Panc1 (cell line): Measurements from ENCODE around the gene SMC6. TPM values are rescaled to one million over a fixed set of nuclear protein-coding genes. Genes with fewer than 3 reads are reported as not detected.

Experiments
- ATAC-seq: fragments of 200-7000 bp; cut with Tn5 transposase; 2 replicates; pipeline ENCODE4 v1.9.1; 2020; ENCODE audit warnings: mild to moderate bottlenecking, moderate library complexity
- BruUV-seq: library from RNA; stranded (reverse); fragments of 400-500 nt; replicated peaks from 2 replicates; lab custom pipeline; 2021; lab: Mats Ljungman, UMichigan
- CTCF ChIA-PET: fragments of 300-600 bp; sonication (Branson Sonifier 250); formaldehyde crosslinking; loops from one replicate; lab custom pipeline; 2022; ENCODE audit warnings: antibody characterized with exemption; lab: Charles Lee
- POLR2A ChIA-PET: fragments of 300-600 bp; sonication (Branson Sonifier 250); formaldehyde crosslinking; loops from one replicate; lab custom pipeline; 2022; ENCODE audit warnings: antibody characterized with exemption; lab: Charles Lee
- DNase-seq: peaks from one replicate; pipeline ENCODE4 v3.0.0-alpha.2; 2010; ENCODE audit warnings: low read depth, low spot score
- H3K27ac ChIP-seq: 2 replicates; pipeline ENCODE4 v1.5.1; 2011; ENCODE audit warnings: mild to moderate bottlenecking, low read length, inconsistent platforms
- H3K27me3 ChIP-seq: fragments of 200-500 bp; sonication (Bioruptor generic); 2 replicates; pipeline ENCODE4 v1.6.0; 2014; ENCODE audit warnings: low read length, inconsistent platforms; ENCODE audit not compliant: control insufficient read depth, insufficient read depth
- H3K36me3 ChIP-seq: fragments of 200-500 bp; sonication (Bioruptor generic); 2 replicates; pipeline ENCODE4 v1.5.1; 2014; ENCODE audit warnings: inconsistent platforms, mild to moderate bottlenecking, low read length, moderate library complexity; ENCODE audit not compliant: control insufficient read depth, insufficient read depth
- H3K4me1 ChIP-seq: 2 replicates; pipeline ENCODE4 v1.5.1; 2011; ENCODE audit warnings: inconsistent platforms, mild to moderate bottlenecking, low read length, moderate library complexity; ENCODE audit not compliant: control insufficient read depth, insufficient read depth
- H3K4me3 ChIP-seq, 2 experiments: 2 replicates each; pipeline ENCODE4 v1.5.1; 2011 to 2012; ENCODE audit warnings: low read depth in 2 of 2, low read length in 2 of 2, mild to moderate bottlenecking in 2 of 2, inconsistent platforms in 1 of 2, moderate library complexity in 1 of 2
- H3K9me3 ChIP-seq: fragments of 200-500 bp; sonication (Bioruptor generic); 2 replicates; pipeline ENCODE4 v1.5.1; 2014; ENCODE audit warnings: low read depth, mild to moderate bottlenecking, inconsistent platforms, low read length, moderate library complexity; ENCODE audit not compliant: control insufficient read depth, insufficient read depth
- POLR2AphosphoS5 ChIP-seq: IDR thresholded peaks from 2 replicates; pipeline ENCODE4 v1.6.1; 2012; ENCODE audit warnings: mild to moderate bottlenecking, low read depth, low read length, moderate library complexity
- SIN3A ChIP-seq: IDR thresholded peaks from 2 replicates; pipeline ENCODE4 v1.6.1; 2012; ENCODE audit warnings: low read depth, mild to moderate bottlenecking, low read length, moderate library complexity, borderline replicate concordance; ENCODE audit not compliant: insufficient read depth
- TCF7L2 ChIP-seq: IDR thresholded peaks from 2 replicates; pipeline ENCODE4 v1.6.1; 2011; ENCODE audit warnings: mild to moderate bottlenecking, low read depth, low read length, inconsistent platforms
- in situ Hi-C: cut with HindIII; loops from 2 replicates; pipeline ENCODE4 v1.10.0; 2016; ENCODE audit warnings: low sequenced_read_pairs, low pct_unique_long_range_greater_than_20kb
- intact Hi-C: fragments of 100-400 bp; cut with micrococcal nuclease; formaldehyde crosslinking; loops from one replicate; pipeline ENCODE4 v1.10.0; 2022; ENCODE audit not compliant: unreplicated experiment
- total RNA-seq: library from RNA; stranded (reverse); gene quantifications from one replicate; pipeline ENCODE4 v1.2.1, GENCODE V29; 2021; ENCODE audit not compliant: unreplicated experiment
- TF ChIP-seq, protein P1 (sequence below), 2 experiments: IDR thresholded peaks; 2 replicates each; pipeline ENCODE4 v1.6.1; 2011 to 2012; ENCODE audit warnings: low read depth in 2 of 2, control low read depth in 1 of 2, low read length in 1 of 2, mild to moderate bottlenecking in 1 of 2, moderate library complexity in 1 of 2; ENCODE audit not compliant: insufficient read depth in 1 of 2
- TF ChIP-seq, protein P2 (sequence below): fragments of 450-650 bp; IDR thresholded peaks from 2 replicates; pipeline ENCODE4 v1.5.1; 2017; ENCODE audit warnings: mild to moderate bottlenecking

Gene SMC6
- total RNA-seq, 1 experiment from 2014 or later, result 43.8 TPM

DNA sequence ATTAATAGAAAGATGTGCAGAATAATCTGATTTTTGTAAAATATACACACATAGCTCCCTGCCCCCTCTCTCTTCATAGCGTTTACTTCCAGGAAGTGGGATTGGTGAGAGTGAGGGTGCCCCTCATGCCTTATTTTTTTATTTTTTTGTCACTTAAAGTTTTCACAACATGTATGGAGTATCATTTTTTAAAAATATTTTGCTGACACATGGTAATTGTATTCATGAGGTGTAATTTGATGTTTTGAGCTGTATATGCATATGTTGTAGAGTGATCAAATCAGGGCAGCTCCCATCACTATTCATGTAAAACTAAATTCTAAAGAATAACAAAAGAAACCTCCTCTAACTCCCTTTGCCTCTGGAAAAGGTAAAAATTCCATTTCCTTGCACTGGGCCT lies 138.5 kb downstream of the SMC6 start:
- in situ Hi-C loops (no loop called here), intact Hi-C loops (no loop called here)
- no peaks in the 10 kb centered on the region for H3K9me3 ChIP-seq
- H3K27me3 ChIP-seq, result no peaks in the 10 kb centered on the region; the same call in 1 of the 2 replicates
- no TSS peak for BruUV-seq
- H3K4me3 ChIP-seq, result no peak overlapping the region
- POLR2A ChIA-PET, result no interaction called here
- DNase-seq (no peak), ATAC-seq (no peak)
- H3K36me3 ChIP-seq, result no peaks in the 10 kb centered on the region
- no peak overlapping the region for H3K27ac ChIP-seq
- no peak for TF ChIP-seq TCF7L2
- no peak for TF ChIP-seq POLR2AphosphoS5
- TF ChIP-seq, protein P1, sequence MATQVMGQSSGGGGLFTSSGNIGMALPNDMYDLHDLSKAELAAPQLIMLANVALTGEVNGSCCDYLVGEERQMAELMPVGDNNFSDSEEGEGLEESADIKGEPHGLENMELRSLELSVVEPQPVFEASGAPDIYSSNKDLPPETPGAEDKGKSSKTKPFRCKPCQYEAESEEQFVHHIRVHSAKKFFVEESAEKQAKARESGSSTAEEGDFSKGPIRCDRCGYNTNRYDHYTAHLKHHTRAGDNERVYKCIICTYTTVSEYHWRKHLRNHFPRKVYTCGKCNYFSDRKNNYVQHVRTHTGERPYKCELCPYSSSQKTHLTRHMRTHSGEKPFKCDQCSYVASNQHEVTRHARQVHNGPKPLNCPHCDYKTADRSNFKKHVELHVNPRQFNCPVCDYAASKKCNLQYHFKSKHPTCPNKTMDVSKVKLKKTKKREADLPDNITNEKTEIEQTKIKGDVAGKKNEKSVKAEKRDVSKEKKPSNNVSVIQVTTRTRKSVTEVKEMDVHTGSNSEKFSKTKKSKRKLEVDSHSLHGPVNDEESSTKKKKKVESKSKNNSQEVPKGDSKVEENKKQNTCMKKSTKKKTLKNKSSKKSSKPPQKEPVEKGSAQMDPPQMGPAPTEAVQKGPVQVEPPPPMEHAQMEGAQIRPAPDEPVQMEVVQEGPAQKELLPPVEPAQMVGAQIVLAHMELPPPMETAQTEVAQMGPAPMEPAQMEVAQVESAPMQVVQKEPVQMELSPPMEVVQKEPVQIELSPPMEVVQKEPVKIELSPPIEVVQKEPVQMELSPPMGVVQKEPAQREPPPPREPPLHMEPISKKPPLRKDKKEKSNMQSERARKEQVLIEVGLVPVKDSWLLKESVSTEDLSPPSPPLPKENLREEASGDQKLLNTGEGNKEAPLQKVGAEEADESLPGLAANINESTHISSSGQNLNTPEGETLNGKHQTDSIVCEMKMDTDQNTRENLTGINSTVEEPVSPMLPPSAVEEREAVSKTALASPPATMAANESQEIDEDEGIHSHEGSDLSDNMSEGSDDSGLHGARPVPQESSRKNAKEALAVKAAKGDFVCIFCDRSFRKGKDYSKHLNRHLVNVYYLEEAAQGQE (IDR thresholded peaks at IDR 0.05; ENCODE audit: insufficient read depth in 1 of 2, low read depth in 2 of 2, low read length in 1 of 2), result no peak
- TF ChIP-seq SIN3A, result no peak
- TF ChIP-seq, protein P2, sequence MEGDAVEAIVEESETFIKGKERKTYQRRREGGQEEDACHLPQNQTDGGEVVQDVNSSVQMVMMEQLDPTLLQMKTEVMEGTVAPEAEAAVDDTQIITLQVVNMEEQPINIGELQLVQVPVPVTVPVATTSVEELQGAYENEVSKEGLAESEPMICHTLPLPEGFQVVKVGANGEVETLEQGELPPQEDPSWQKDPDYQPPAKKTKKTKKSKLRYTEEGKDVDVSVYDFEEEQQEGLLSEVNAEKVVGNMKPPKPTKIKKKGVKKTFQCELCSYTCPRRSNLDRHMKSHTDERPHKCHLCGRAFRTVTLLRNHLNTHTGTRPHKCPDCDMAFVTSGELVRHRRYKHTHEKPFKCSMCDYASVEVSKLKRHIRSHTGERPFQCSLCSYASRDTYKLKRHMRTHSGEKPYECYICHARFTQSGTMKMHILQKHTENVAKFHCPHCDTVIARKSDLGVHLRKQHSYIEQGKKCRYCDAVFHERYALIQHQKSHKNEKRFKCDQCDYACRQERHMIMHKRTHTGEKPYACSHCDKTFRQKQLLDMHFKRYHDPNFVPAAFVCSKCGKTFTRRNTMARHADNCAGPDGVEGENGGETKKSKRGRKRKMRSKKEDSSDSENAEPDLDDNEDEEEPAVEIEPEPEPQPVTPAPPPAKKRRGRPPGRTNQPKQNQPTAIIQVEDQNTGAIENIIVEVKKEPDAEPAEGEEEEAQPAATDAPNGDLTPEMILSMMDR, result no peak
- no peaks in the 10 kb centered on the region for H3K4me1 ChIP-seq
- CTCF ChIA-PET, result no interaction called here

DNA sequence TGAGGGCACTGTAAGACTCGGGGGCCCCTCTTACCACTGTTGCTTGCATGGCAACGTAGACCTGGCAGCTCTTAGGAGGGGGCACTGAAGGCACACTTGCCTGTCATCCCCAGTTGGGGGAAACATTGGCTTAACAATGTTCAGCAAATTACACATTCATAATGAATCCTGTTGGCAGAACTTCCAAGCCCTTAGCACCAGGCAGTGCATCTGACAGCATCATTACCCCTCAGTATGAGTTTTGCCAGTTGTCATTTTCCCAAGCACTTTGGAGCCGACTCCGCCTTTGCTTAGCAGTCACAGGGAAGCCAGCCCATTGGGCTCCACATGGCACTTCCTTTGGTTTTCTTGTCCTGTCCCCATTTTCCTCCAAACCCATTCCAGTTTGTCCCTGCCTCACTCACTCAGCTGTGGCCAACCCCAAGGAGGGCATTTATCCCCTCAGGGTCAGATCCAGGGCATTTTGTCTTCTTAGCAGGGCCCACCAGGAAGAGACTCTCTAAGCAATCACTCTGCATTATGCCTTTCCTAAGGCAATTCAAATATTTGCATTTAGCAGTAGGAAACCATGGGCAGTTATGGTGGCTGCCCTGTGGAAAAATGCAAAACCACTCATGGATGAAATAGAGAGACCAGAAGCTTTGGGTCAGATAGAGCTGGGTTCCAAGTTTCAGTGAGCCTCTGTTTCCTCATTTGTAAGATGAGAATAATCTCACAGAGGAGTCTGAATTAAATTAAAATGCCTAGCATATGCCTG lies 139.3 kb downstream of the SMC6 start:
- ATAC-seq, result no peak
- TF ChIP-seq TCF7L2 (no peak), POLR2AphosphoS5 (no peak), SIN3A (no peak)
- TF ChIP-seq, protein P2, result no peak
- TF ChIP-seq, protein P1 (IDR thresholded peaks at IDR 0.05; ENCODE audit: insufficient read depth in 1 of 2, low read depth in 2 of 2, low read length in 1 of 2), result no peak
- Histone ChIP-seq H3K4me1 (no peaks in the 10 kb centered on the region), H3K36me3 (no peaks in the 10 kb centered on the region), H3K27me3 (no peaks in the 10 kb centered on the region; the same call in 1 of the 2 replicates), H3K4me3 (no peak overlapping the region), H3K9me3 (no peaks in the 10 kb centered on the region), H3K27ac (no peak overlapping the region)
- in situ Hi-C loops (no loop called here), intact Hi-C loops (no loop called here)
- no TSS peak for BruUV-seq
- POLR2A ChIA-PET, result no interaction called here
- DNase-seq, result no peak
- CTCF ChIA-PET, result no interaction called here
